Ishikawa (cell line): ENCODE data around the gene ZNF341.

Source experiments
- CEBPB ChIP-seq: IDR thresholded peaks from 2 replicates; pipeline ENCODE4 v1.6.1; 2012
- NFIC ChIP-seq: IDR thresholded peaks from 2 replicates; pipeline ENCODE4 v1.6.1; 2012
- ZBTB7A ChIP-seq: IDR thresholded peaks from 2 replicates; pipeline ENCODE4 v1.6.1; 2012; ENCODE audit warnings: low read depth

DNA sequence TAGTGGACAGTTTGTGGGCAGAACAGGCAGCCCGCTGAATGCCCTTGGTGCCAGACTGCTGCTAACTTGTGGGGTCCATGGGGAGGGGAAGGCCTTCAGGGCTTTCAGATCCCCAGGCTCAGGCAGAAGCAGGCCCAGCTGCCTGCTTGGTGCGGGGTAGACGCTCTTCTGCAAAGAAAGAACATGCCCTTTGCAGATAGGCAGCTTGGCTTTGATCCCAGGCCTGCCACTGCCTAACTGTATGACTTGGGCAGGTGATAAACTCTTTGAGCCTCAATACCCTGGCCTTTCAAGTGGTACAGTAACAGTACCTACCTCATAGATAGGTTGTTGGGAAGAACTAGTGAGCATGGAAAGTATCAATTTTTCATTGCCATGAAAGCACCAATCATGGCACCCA lies 107.8 kb downstream of the ZNF341 start:
- TF ChIP-seq ZBTB7A, result no peak
- no peak for TF ChIP-seq NFIC
- no peak for TF ChIP-seq CEBPB
